Naive B cell (primary cell): Measurements from ENCODE around the gene KPNA5. TPM values are rescaled to one million over a fixed set of nuclear protein-coding genes. Genes with fewer than 3 reads are reported as not detected.
"Not testable (repeated sequence)": the region's sequence is repeated elsewhere in the genome, so short reads cannot be mapped to it uniquely, and the experiment has no call there.

Experiments
- ATAC-seq, 2 donors: fragments of 150-1000 bp; cut with Tn5 transposase; 2 replicates each; pipeline ENCODE4 v1.10.0; 2021; ENCODE audit warnings: low read depth in 2 of 2, mild to moderate bottlenecking in 2 of 2, moderate library complexity in 2 of 2
- DNase-seq: peaks from one replicate; pipeline ENCODE4 v3.0.0; 2022
- H3K27ac Mint-ChIP-seq, 6 donors: one replicate each; pipeline ENCODE4 v1.8.0; 2020 to 2022; ENCODE audit warnings: mild to moderate bottlenecking in 6 of 6, mixed read lengths in 6 of 6, moderate library complexity in 5 of 6, inconsistent platforms in 2 of 6
- H3K27me3 Mint-ChIP-seq, 3 donors: one replicate each; pipeline ENCODE4 v1.8.0; 2021 to 2022; ENCODE audit warnings: mixed read lengths in 3 of 3, mild to moderate bottlenecking in 1 of 3
- H3K36me3 Mint-ChIP-seq, 2 donors: one replicate each; pipeline ENCODE4 v1.8.0; 2020 to 2022; ENCODE audit warnings: mixed read lengths in 2 of 2, inconsistent platforms in 1 of 2, mild to moderate bottlenecking in 1 of 2
- H3K4me1 Mint-ChIP-seq, 3 donors: one replicate each; pipeline ENCODE4 v1.8.0; 2020 to 2022; ENCODE audit warnings: mixed read lengths in 3 of 3, inconsistent platforms in 1 of 3, mild to moderate bottlenecking in 1 of 3, moderate library complexity in 1 of 3
- H3K4me3 Mint-ChIP-seq, 8 donors: one replicate each; pipeline ENCODE4 v1.8.0; 2020 to 2022; ENCODE audit warnings: mild to moderate bottlenecking in 8 of 8, mixed read lengths in 8 of 8, moderate library complexity in 8 of 8, inconsistent platforms in 2 of 8
- H3K9me3 Mint-ChIP-seq, 7 donors: one replicate each; pipeline ENCODE4 v1.8.0; 2020 to 2022; ENCODE audit warnings: mixed read lengths in 7 of 7, mild to moderate bottlenecking in 5 of 7, inconsistent platforms in 2 of 7, moderate library complexity in 1 of 7
- polyA plus RNA-seq, 6 donors: library from polyadenylated mRNA; unstranded; fragments of 300-500 nt; fragmentation: Illumina TruSeq; gene quantifications; one replicate each; pipeline ENCODE4 v1.2.3, GENCODE V29; 2021; ENCODE audit warnings: low read depth in 6 of 6

Gene KPNA5
- 10 to 100 TPM; 15.7 to 20.6 (median 17.4) TPM for polyA plus RNA-seq

GRCh38 chr6:116680880-116681672 lies at the start of gene KPNA5:
KPNA5 (plus strand) TSS chr6:116681211; CDS start chr6:116681335, 124 bp downstream.
- Mint-ChIP-seq H3K36me3 (peaks cover 12 to 14% of the 10 kb centered on the region in 2 donors), H3K27me3 (no peaks in the 10 kb centered on the region), H3K4me1 (peaks cover 31 to 52% (median 36%) of the 10 kb centered on the region in 3 donors), H3K9me3 (peaks cover 0 to 2% (median 0%) of the 10 kb centered on the region in 7 donors), H3K27ac (peak within 1 kb of the TSS; percentile 94 to 99 (median 98)), H3K4me3 (peak within 1 kb of the TSS; percentile 95 to 100 (median 98))
- ATAC-seq = peak; percentile 91 to 92
- DNase-seq = peak; percentile 88

GRCh38 chr6:116631379-116631990 lies 49.5 kb upstream of the KPNA5 start:
- Mint-ChIP-seq H3K27me3 (no peaks in the 10 kb centered on the region), H3K9me3 (peaks cover 0 to 8% (median 0%) of the 10 kb centered on the region in 7 donors), H3K4me3 (peak overlapping the region in 1 of 8 donors; percentile 23), H3K36me3 (peaks cover 9 to 10% of the 10 kb centered on the region in 2 donors), H3K27ac (peak overlapping the region in 1 of 6 donors; percentile 35), H3K4me1 (peaks cover 0 to 22% (median 13%) of the 10 kb centered on the region in 3 donors)
- ATAC-seq (peak; percentile 52 to 82), DNase-seq (peak; percentile 7)

- ATAC-seq (no peak), DNase-seq (no peak)
- Mint-ChIP-seq H3K9me3 (no peaks in the 10 kb centered on the region), H3K4me3 (no peak overlapping the region), H3K4me1 (peaks cover 0 to 22% (median 13%) of the 10 kb centered on the region in 3 donors), H3K27ac (peak overlapping the region in 1 of 6 donors; percentile 49), H3K27me3 (no peaks in the 10 kb centered on the region), H3K36me3 (peaks cover 9 to 10% of the 10 kb centered on the region in 2 donors)
Observed at GRCh38 chr6:116633685-116634084, 47.3 kb upstream of the KPNA5 start.

- no peak overlapping the region for H3K4me3 Mint-ChIP-seq
- peak overlapping the region in 1 of 6 donors; percentile 53 for H3K27ac Mint-ChIP-seq
- no peak for DNase-seq
- ATAC-seq = no peak
- peaks cover 0 to 13% of the 10 kb centered on the region in 2 donors for H3K36me3 Mint-ChIP-seq
- no peaks in the 10 kb centered on the region for H3K27me3 Mint-ChIP-seq
- no peaks in the 10 kb centered on the region for H3K4me1 Mint-ChIP-seq
- no peaks in the 10 kb centered on the region for H3K9me3 Mint-ChIP-seq
Observed at GRCh38 chr6:116648156-116648555, 32.9 kb upstream of the KPNA5 start.

GRCh38 chr6:116649129-116649528 lies 31.9 kb upstream of the KPNA5 start:
- H3K36me3 Mint-ChIP-seq = peaks cover 0 to 13% of the 10 kb centered on the region in 2 donors
- ATAC-seq (no peak), DNase-seq (no peak)
- no peak overlapping the region for H3K4me3 Mint-ChIP-seq
- H3K27ac Mint-ChIP-seq = peak overlapping the region in 1 of 6 donors; percentile 74
- H3K27me3 Mint-ChIP-seq = no peaks in the 10 kb centered on the region
- no peaks in the 10 kb centered on the region for H3K9me3 Mint-ChIP-seq
- H3K4me1 Mint-ChIP-seq = no peaks in the 10 kb centered on the region

GRCh38 chr6:116651916-116652315 lies 29.1 kb upstream of the KPNA5 start:
- H3K9me3 Mint-ChIP-seq = no peaks in the 10 kb centered on the region
- peak overlapping the region in 1 of 6 donors; percentile 17 for H3K27ac Mint-ChIP-seq
- no peak overlapping the region for H3K4me3 Mint-ChIP-seq
- no peaks in the 10 kb centered on the region for H3K27me3 Mint-ChIP-seq
- no peaks in the 10 kb centered on the region for H3K4me1 Mint-ChIP-seq
- DNase-seq (no peak), ATAC-seq (no peak)
- peaks cover 0 to 13% of the 10 kb centered on the region in 2 donors for H3K36me3 Mint-ChIP-seq

- Mint-ChIP-seq H3K4me3 (no peak overlapping the region), H3K27ac (peak overlapping the region in 2 of 6 donors; percentile 24 to 39), H3K9me3 (no peaks in the 10 kb centered on the region), H3K27me3 (no peaks in the 10 kb centered on the region), H3K4me1 (peaks cover 31 to 42% (median 39%) of the 10 kb centered on the region in 3 donors), H3K36me3 (peaks cover 4 to 5% of the 10 kb centered on the region in 2 donors)
- no peak for ATAC-seq
- DNase-seq = no peak
Observed at GRCh38 chr6:116661594-116661993, 19.4 kb upstream of the KPNA5 start.

- Mint-ChIP-seq H3K9me3 (no peaks in the 10 kb centered on the region), H3K4me1 (peaks cover 35 to 48% (median 43%) of the 10 kb centered on the region in 3 donors), H3K4me3 (no peak overlapping the region), H3K36me3 (peaks cover 4 to 5% of the 10 kb centered on the region in 2 donors), H3K27ac (no peak overlapping the region), H3K27me3 (no peaks in the 10 kb centered on the region)
- ATAC-seq (no peak), DNase-seq (no peak)
Observed at GRCh38 chr6:116662202-116662601, 18.8 kb upstream of the KPNA5 start.

- Mint-ChIP-seq H3K27ac (peak overlapping the region in 1 of 6 donors; percentile 33), H3K9me3 (no peaks in the 10 kb centered on the region), H3K36me3 (peaks cover 4 to 5% of the 10 kb centered on the region in 2 donors), H3K27me3 (no peaks in the 10 kb centered on the region), H3K4me1 (peaks cover 39 to 58% (median 54%) of the 10 kb centered on the region in 3 donors), H3K4me3 (peak overlapping the region in 2 of 8 donors; percentile 1 to 25)
- no peak for ATAC-seq
- DNase-seq = no peak
Observed at GRCh38 chr6:116663308-116663707, 17.7 kb upstream of the KPNA5 start.

- H3K4me3 Mint-ChIP-seq = peak overlapping the region in 1 of 8 donors; percentile 69
- peak overlapping the region in 1 of 6 donors; percentile 56 for H3K27ac Mint-ChIP-seq
- H3K36me3 Mint-ChIP-seq, H3K27me3 Mint-ChIP-seq, DNase-seq, H3K9me3 Mint-ChIP-seq, ATAC-seq: not testable (repeated sequence)
- peaks cover 42 to 61% (median 61%) of the 10 kb centered on the region in 3 donors for H3K4me1 Mint-ChIP-seq
Observed at GRCh38 chr6:116664169-116664568, 16.8 kb upstream of the KPNA5 start.

- H3K27me3 Mint-ChIP-seq = peaks cover 3 to 6% (median 3%) of the 10 kb centered on the region in 3 donors
- H3K9me3 Mint-ChIP-seq = no peaks in the 10 kb centered on the region
- peak overlapping the region in 3 of 8 donors; percentile 21 to 63 (median 54) for H3K4me3 Mint-ChIP-seq
- ATAC-seq = no peak
- no peak for DNase-seq
- H3K4me1 Mint-ChIP-seq = peaks cover 42 to 61% (median 56%) of the 10 kb centered on the region in 3 donors
- no peak overlapping the region for H3K27ac Mint-ChIP-seq
- H3K36me3 Mint-ChIP-seq = peaks cover 0 to 4% of the 10 kb centered on the region in 2 donors
Observed at GRCh38 chr6:116665464-116665863, 15.5 kb upstream of the KPNA5 start.

- peak overlapping the region in 2 of 6 donors; percentile 13 to 95 for H3K27ac Mint-ChIP-seq
- ATAC-seq = no peak
- peaks cover 0 to 4% of the 10 kb centered on the region in 2 donors for H3K36me3 Mint-ChIP-seq
- H3K9me3 Mint-ChIP-seq = no peaks in the 10 kb centered on the region
- H3K27me3 Mint-ChIP-seq = peaks cover 5 to 8% (median 7%) of the 10 kb centered on the region in 3 donors
- no peak for DNase-seq
- peaks cover 35 to 57% (median 51%) of the 10 kb centered on the region in 3 donors for H3K4me1 Mint-ChIP-seq
- H3K4me3 Mint-ChIP-seq = peak overlapping the region in 4 of 8 donors; percentile 22 to 94 (median 52)
Observed at GRCh38 chr6:116666869-116667268, 14.1 kb upstream of the KPNA5 start.

GRCh38 chr6:116667623-116668022 lies 13.4 kb upstream of the KPNA5 start:
- no peaks in the 10 kb centered on the region for H3K9me3 Mint-ChIP-seq
- H3K27ac Mint-ChIP-seq = peak overlapping the region; percentile 95 to 98 (median 97)
- peak overlapping the region; percentile 94 to 99 (median 98) for H3K4me3 Mint-ChIP-seq
- peaks cover 0 to 4% of the 10 kb centered on the region in 2 donors for H3K36me3 Mint-ChIP-seq
- ATAC-seq (peak; percentile 76 to 79), DNase-seq (peak; percentile 70)
- peaks cover 5 to 16% (median 14%) of the 10 kb centered on the region in 3 donors for H3K27me3 Mint-ChIP-seq
- H3K4me1 Mint-ChIP-seq = peaks cover 27 to 51% (median 43%) of the 10 kb centered on the region in 3 donors
